ENCODE data around the gene PIM2.
"Not testable (repeated sequence)": the region's sequence is repeated elsewhere in the genome, so short reads cannot be mapped to it uniquely, and the experiment has no call there.

Gene PIM2

GRCh38 chrX:48893556-48894348 lies 25.1 kb downstream of the PIM2 start:
- DNase-seq (ENCODE audit: extremely low spot score) = no peak
- TF ChIP-seq CTCF (IDR thresholded peaks at IDR 0.05; ENCODE audit: control extremely low read depth, extremely low read depth, low read depth, missing control alignments) = no peak
- CTCF ChIA-PET = interaction anchor here (0.6 kb wide), 1 partner anchor 14 kb away, joined by 3 read pairs; no protein-coding TSS in a partner anchor
- POLR2A ChIA-PET = no interaction called here

- no peak for DNase-seq (ENCODE audit: extremely low spot score)
- POLR2A ChIA-PET = interaction anchor here (0.5 kb wide), 1 partner anchor 177 kb away, joined by 6 read pairs; no protein-coding TSS in a partner anchor
- no peak for TF ChIP-seq CTCF (IDR thresholded peaks at IDR 0.05; ENCODE audit: control extremely low read depth, extremely low read depth, low read depth, missing control alignments)
- CTCF ChIA-PET = interaction anchor here (0.6 to 2.8 kb wide), 3 partner anchors 11 to 53 kb away, joined by 3 to 14 read pairs (median 6); no protein-coding TSS in a partner anchor
These were observed 25.9 kb downstream of the PIM2 start for GRCh38 chrX:48892896-48893295.

GRCh38 chrX:48891402-48892288 lies 27.2 kb downstream of the PIM2 start:
- ChIA-PET POLR2A (interaction anchor here (0.8 to 1.7 kb wide), 2 partner anchors 9 to 20 kb away, joined by 3 to 5 read pairs; partner anchors contain the start of gene SLC35A2), CTCF (interaction anchor here (0.6 to 2.8 kb wide), 11 partner anchors 8 to 301 kb away, joined by 3 to 14 read pairs (median 4); no protein-coding TSS in a partner anchor)
- peak; percentile 54 for TF ChIP-seq CTCF (IDR thresholded peaks at IDR 0.05; ENCODE audit: control extremely low read depth, extremely low read depth, low read depth, missing control alignments)
- peak; percentile 70 for DNase-seq (ENCODE audit: extremely low spot score)

- ChIA-PET CTCF (interaction anchor here (0.6 to 2.8 kb wide), 10 partner anchors 7 to 301 kb away, joined by 3 to 14 read pairs (median 4); no protein-coding TSS in a partner anchor), POLR2A (interaction anchor here (0.8 to 1.7 kb wide), 2 partner anchors 10 to 21 kb away, joined by 3 to 5 read pairs; partner anchors contain the start of gene SLC35A2)
- no peak for DNase-seq (ENCODE audit: extremely low spot score)
- no peak for TF ChIP-seq CTCF (IDR thresholded peaks at IDR 0.05; ENCODE audit: control extremely low read depth, extremely low read depth, low read depth, missing control alignments)
These were observed 27.9 kb downstream of the PIM2 start for GRCh38 chrX:48890934-48891401.

GRCh38 chrX:48890296-48890925 lies 28.4 kb downstream of the PIM2 start:
- POLR2A ChIA-PET = no interaction called here
- no peak for DNase-seq (ENCODE audit: extremely low spot score)
- CTCF ChIA-PET = interaction anchor here (2.8 kb wide), 1 partner anchor 56 kb away, joined by 14 read pairs; no protein-coding TSS in a partner anchor
- no peak for TF ChIP-seq CTCF (IDR thresholded peaks at IDR 0.05; ENCODE audit: control extremely low read depth, extremely low read depth, low read depth, missing control alignments)

- DNase-seq (ENCODE audit: extremely low spot score); CTCF ChIA-PET; POLR2A ChIA-PET: not testable (repeated sequence)
These were observed 32.2 kb downstream of the PIM2 start for GRCh38 chrX:48886586-48886985.
